Liver (tissue), 9 donors: ENCODE measurements around the gene PODNL1. TPM values are rescaled to one million over a fixed set of nuclear protein-coding genes. Genes with fewer than 3 reads are reported as not detected.

Source experiments
- DNase-seq: peaks from one replicate; pipeline ENCODE4 v3.0.0-alpha.2; 2017; ENCODE audit warnings: low spot score
- H3K27ac ChIP-seq, 2 donors: one replicate each; pipeline ENCODE4 v1.7.0; 2013; ENCODE audit warnings: inconsistent platforms in 2 of 2, low read length in 2 of 2, control low read depth in 1 of 2, low read depth in 1 of 2, mild to moderate bottlenecking in 1 of 2
- H3K27me3 ChIP-seq, 4 donors: one replicate each; pipeline versions ENCODE4 v1.6.1 to v1.7.0; 2013; ENCODE audit warnings: low read length in 3 of 4, inconsistent platforms in 1 of 4, mild to moderate bottlenecking in 1 of 4, moderate library complexity in 1 of 4; ENCODE audit not compliant: control insufficient read depth in 4 of 4, insufficient read depth in 4 of 4
- H3K36me3 ChIP-seq, 4 donors: one replicate each; pipeline versions ENCODE4 v1.6.1 to v1.7.0; 2013; ENCODE audit warnings: low read length in 3 of 4, mild to moderate bottlenecking in 3 of 4, low read depth in 1 of 4, moderate library complexity in 1 of 4; ENCODE audit not compliant: control insufficient read depth in 4 of 4, insufficient read depth in 3 of 4
- H3K4me1 ChIP-seq, 4 donors: one replicate each; pipeline versions ENCODE4 v1.6.1 to v1.7.0; 2013; ENCODE audit warnings: low read length in 3 of 4, mild to moderate bottlenecking in 3 of 4, moderate library complexity in 1 of 4; ENCODE audit not compliant: control insufficient read depth in 4 of 4, insufficient read depth in 4 of 4
- H3K4me3 ChIP-seq, 3 donors: one replicate each; pipeline versions ENCODE4 v1.6.1 to v1.7.0; 2013; ENCODE audit warnings: low read length in 3 of 3, control low read depth in 1 of 3, low read depth in 1 of 3, mild to moderate bottlenecking in 1 of 3
- H3K9ac ChIP-seq, 2 donors: one replicate each; pipeline ENCODE4 v1.7.0; 2013; ENCODE audit warnings: low read length in 2 of 2, mild to moderate bottlenecking in 2 of 2, moderate library complexity in 2 of 2, control low read depth in 1 of 2, low read depth in 1 of 2
- H3K9me3 ChIP-seq, 4 donors: one replicate each; pipeline versions ENCODE4 v1.6.1 to v1.7.0; 2013; ENCODE audit warnings: low read length in 3 of 4; ENCODE audit not compliant: control insufficient read depth in 4 of 4
- ATF3 ChIP-seq: IDR thresholded peaks from 2 replicates; pipeline ENCODE4 v1.6.1; 2016; ENCODE audit warnings: antibody characterized with exemption
- FOXA1 ChIP-seq: IDR thresholded peaks from 2 replicates; pipeline ENCODE4 v1.6.1; 2016; ENCODE audit warnings: antibody characterized with exemption
- GABPA ChIP-seq, 2 donors: IDR thresholded peaks in 1 of 2; conservative IDR thresholded peaks in 1 of 2; 2 replicates each; pipeline ENCODE4 v1.6.1; 2016; ENCODE audit warnings: antibody characterized with exemption in 2 of 2, mild to moderate bottlenecking in 1 of 2, moderate library complexity in 1 of 2
- HNF4A ChIP-seq, 2 donors: conservative IDR thresholded peaks; 2 replicates each; pipeline ENCODE4 v1.6.1; 2016; ENCODE audit warnings: antibody characterized with exemption in 2 of 2, mild to moderate bottlenecking in 2 of 2
- HNF4G ChIP-seq: IDR thresholded peaks from 2 replicates; pipeline ENCODE4 v1.6.1; 2016; ENCODE audit warnings: antibody characterized with exemption
- MAX ChIP-seq: IDR thresholded peaks from 2 replicates; pipeline ENCODE4 v1.6.1; 2016; ENCODE audit warnings: antibody characterized with exemption
- NR2F2 ChIP-seq: IDR thresholded peaks from 2 replicates; pipeline ENCODE4 v1.6.1; 2016; ENCODE audit warnings: antibody characterized with exemption
- RAD21 ChIP-seq, 2 donors: IDR thresholded peaks; 2 replicates each; pipeline ENCODE4 v1.6.1; 2016; ENCODE audit warnings: antibody characterized with exemption in 2 of 2, mild to moderate bottlenecking in 2 of 2
- REST ChIP-seq: IDR thresholded peaks from 2 replicates; pipeline ENCODE4 v1.6.1; 2016; ENCODE audit warnings: antibody characterized with exemption, mild to moderate bottlenecking
- RXRA ChIP-seq, 2 donors: IDR thresholded peaks; 2 replicates each; pipeline ENCODE4 v1.6.1; 2017 to 2018; ENCODE audit warnings: antibody characterized with exemption in 2 of 2, mild to moderate bottlenecking in 1 of 2
- SP1 ChIP-seq: IDR thresholded peaks from 2 replicates; pipeline ENCODE4 v1.6.1; 2018; ENCODE audit warnings: antibody characterized with exemption, mild to moderate bottlenecking
- TAF1 ChIP-seq: conservative IDR thresholded peaks from 2 replicates; pipeline ENCODE4 v1.6.1; 2016; ENCODE audit warnings: antibody characterized with exemption, mild to moderate bottlenecking
- YY1 ChIP-seq: IDR thresholded peaks from 2 replicates; pipeline ENCODE4 v1.6.1; 2016; ENCODE audit warnings: antibody characterized with exemption, mild to moderate bottlenecking
- WGBS: extraction: QIAGEN DNeasy Blood & Tissue Kit; methylation state at CpG from one replicate; pipeline ENCODE4 v1.1.7; 2013; 5-methylcytosine and 5-hydroxymethylcytosine counted together
- polyA plus RNA-seq, 2 donors: library from polyadenylated mRNA; stranded (reverse) in 1 of 2; unstranded in 1 of 2; fragments of 200-250 nt in 1 of 2; fragments of >200 nt in 1 of 2; fragmentation: Nextera tagmentation in 1 of 2; extraction: Ambion mirVana in 1 of 2; gene quantifications; one replicate each; pipeline versions ENCODE4 v1.2.1 to v1.2.3, GENCODE V29; 2013 to 2015
- total RNA-seq, 2 donors: library from RNA; depleted of rRNA; stranded (reverse); fragments of >200 nt; gene quantifications; one replicate each; pipeline ENCODE4 v1.2.3, GENCODE V29; 2014
- donor health status: healthy.
- donor health status: healthy.
- donor health status: healthy.
- donor health status: healthy.
- donor health status: healthy.

The PODNL1 gene
- total and polyA plus RNA-seq, 4 donors: 0.30 TPM; not detected in 3

GRCh38 chr19:13914777-13915176, 23.4 kb downstream of the PODNL1 start:
- Histone ChIP-seq H3K4me3 (no peak overlapping the region), H3K36me3 (peaks cover 0 to 18% (median 10%) of the 10 kb centered on the region in 4 donors), H3K27ac (no peak overlapping the region), H3K4me1 (peaks cover 5 to 21% (median 10%) of the 10 kb centered on the region in 4 donors), H3K9me3 (no peaks in the 10 kb centered on the region), H3K27me3 (no peaks in the 10 kb centered on the region), H3K9ac (no peak overlapping the region)
- DNase-seq: no peak
- WGBS: 50% methylated on average over 3 of the region's 3 CpGs
- TF ChIP-seq HNF4G (no peak), RXRA (IDR thresholded peaks at IDR 0.05) (peak in 1 of 2 donors; percentile 28), ATF3 (no peak), REST (no peak), YY1 (no peak), HNF4A (conservative IDR thresholded peaks at IDR 0.05) (peak; percentile 19 to 57), RAD21 (IDR thresholded peaks at IDR 0.05) (no peak), GABPA (IDR thresholded peaks at IDR 0.05 in 1 of 2, conservative IDR thresholded peaks at IDR 0.05 in 1 of 2) (no peak), NR2F2 (no peak)

GRCh38 chr19:13913352-13913751, 24.9 kb downstream of the PODNL1 start:
- Histone ChIP-seq H3K4me1 (peaks cover 7 to 30% (median 19%) of the 10 kb centered on the region in 4 donors), H3K36me3 (peaks cover 0 to 16% (median 5%) of the 10 kb centered on the region in 4 donors), H3K4me3 (no peak overlapping the region), H3K27me3 (no peaks in the 10 kb centered on the region), H3K27ac (no peak overlapping the region), H3K9ac (no peak overlapping the region), H3K9me3 (no peaks in the 10 kb centered on the region)
- DNase-seq: no peak
- TF ChIP-seq SP1 (no peak), REST (no peak), FOXA1 (no peak), MAX (no peak), TAF1 (no peak)
- WGBS: 96% methylated on average over 17 of the region's 17 CpGs
